ENCODE measurements around the gene ALK.

ALK gene

GRCh38 chr2:29202819-29203495 lies 718.4 kb downstream of the ALK start:
- DNase-seq (ENCODE audit: low read depth, low spot score) = no peak

GRCh38 chr2:29201979-29202378 lies 719.4 kb downstream of the ALK start:
- no peak for DNase-seq (ENCODE audit: low read depth, low spot score)

- peak; percentile 76 for DNase-seq (ENCODE audit: low read depth, low spot score)
Observed at GRCh38 chr2:29196792-29197788, 724.3 kb downstream of the ALK start.

GRCh38 chr2:29195796-29196195 lies 725.6 kb downstream of the ALK start:
- peak; percentile 9 for DNase-seq (ENCODE audit: low read depth, low spot score)

GRCh38 chr2:29193681-29194080 lies 727.7 kb downstream of the ALK start:
- DNase-seq (ENCODE audit: low read depth, low spot score) = no peak

- no peak for DNase-seq (ENCODE audit: low read depth, low spot score)
Observed at GRCh38 chr2:29193111-29193510, 728.3 kb downstream of the ALK start.

- DNase-seq (ENCODE audit: low read depth, low spot score) = peak; percentile 36
Observed at GRCh38 chr2:29192526-29192925, 728.9 kb downstream of the ALK start.

- no peak for DNase-seq (ENCODE audit: low read depth, low spot score)
Observed at GRCh38 chr2:29191817-29192216, 729.6 kb downstream of the ALK start.

GRCh38 chr2:29189052-29189451 lies 732.3 kb downstream of the ALK start:
- no peak for DNase-seq (ENCODE audit: low read depth, low spot score)

GRCh38 chr2:29187926-29188325 lies 733.5 kb downstream of the ALK start:
- DNase-seq (ENCODE audit: low read depth, low spot score) = peak; percentile 56

- no peak for DNase-seq (ENCODE audit: low read depth, low spot score)
Observed at GRCh38 chr2:29186817-29187216, 734.6 kb downstream of the ALK start.

GRCh38 chr2:29184531-29184930 lies 736.9 kb downstream of the ALK start:
- DNase-seq (ENCODE audit: low read depth, low spot score) = no peak

GRCh38 chr2:29182920-29183319 lies 738.5 kb downstream of the ALK start:
- no peak for DNase-seq (ENCODE audit: low read depth, low spot score)

- DNase-seq (ENCODE audit: low read depth, low spot score) = no peak
Observed at GRCh38 chr2:29182334-29182733, 739.1 kb downstream of the ALK start.

GRCh38 chr2:29175338-29175737 lies 746.0 kb downstream of the ALK start:
- no peak for DNase-seq (ENCODE audit: low read depth, low spot score)

- DNase-seq (ENCODE audit: low read depth, low spot score) = no peak
Observed at GRCh38 chr2:29174937-29175336, 746.4 kb downstream of the ALK start.

GRCh38 chr2:29166242-29167039 lies 754.9 kb downstream of the ALK start:
- DNase-seq (ENCODE audit: low read depth, low spot score) = no peak

GRCh38 chr2:29165362-29166241 lies 755.8 kb downstream of the ALK start:
- peak; percentile 26 for DNase-seq (ENCODE audit: low read depth, low spot score)

- DNase-seq (ENCODE audit: low read depth, low spot score) = no peak
Observed at GRCh38 chr2:29164091-29164846, 757.1 kb downstream of the ALK start.
